AG09309 (cell line): ENCODE measurements around the gene TOMM20L.

Experiments
- DNase-seq: peaks from one replicate; pipeline ENCODE4 v3.0.0-alpha.2; 2010; ENCODE audit warnings: low read depth
- H3K4me3 ChIP-seq: 2 replicates; pipeline ENCODE4 v1.5.1; 2011; ENCODE audit warnings: mild to moderate bottlenecking, low read depth, low read length, moderate library complexity; ENCODE audit not compliant: control insufficient read depth
- CTCF ChIP-seq: IDR thresholded peaks from 2 replicates; pipeline ENCODE4 v1.5.1; 2011; ENCODE audit warnings: mild to moderate bottlenecking, low read depth, low read length, inconsistent platforms; ENCODE audit not compliant: insufficient read depth, control insufficient read depth; ENCODE audit errors: missing control alignments

TOMM20L gene

GRCh38 chr14:58367296-58367695, 28.4 kb upstream of the TOMM20L start:
- no peak overlapping the region for H3K4me3 ChIP-seq
- DNase-seq: no peak
- TF ChIP-seq CTCF: no peak

- no peak for TF ChIP-seq CTCF
- H3K4me3 ChIP-seq: no peak overlapping the region
- no peak for DNase-seq
Measured at GRCh38 chr14:58368956-58369355, 26.8 kb upstream of the TOMM20L start.

GRCh38 chr14:58376791-58377190, 18.9 kb upstream of the TOMM20L start:
- no peak overlapping the region for H3K4me3 ChIP-seq
- DNase-seq: no peak
- no peak for TF ChIP-seq CTCF

GRCh38 chr14:58390830-58391229, 4.9 kb upstream of the TOMM20L start:
- TF ChIP-seq CTCF: no peak
- no peak for DNase-seq
- no peak overlapping the region for H3K4me3 ChIP-seq

- peak overlapping the region; percentile 36 for H3K4me3 ChIP-seq
- no peak for TF ChIP-seq CTCF
- no peak for DNase-seq
Measured at GRCh38 chr14:58395562-58395811, 243 bp upstream of the TOMM20L start.

GRCh38 chr14:58397156-58397555, 1.4 kb downstream of the TOMM20L start:
- H3K4me3 ChIP-seq: no peak overlapping the region
- TF ChIP-seq CTCF: no peak
- DNase-seq: no peak

- TF ChIP-seq CTCF: no peak
- H3K4me3 ChIP-seq: no peak overlapping the region
- no peak for DNase-seq
Measured at GRCh38 chr14:58398495-58398894, 2.8 kb downstream of the TOMM20L start.
